GM12892 (cell line): Measurements from ENCODE around the gene TMCC2.

ENCODE experiments used
- POLR2A ChIP-seq: IDR thresholded peaks from 2 replicates; pipeline ENCODE4 v1.6.1; 2011; ENCODE audit warnings: low read depth, low read length, control low read depth
- POLR2AphosphoS5 ChIP-seq: IDR thresholded peaks from 2 replicates; pipeline ENCODE4 v1.6.1; 2011; ENCODE audit warnings: low read depth, low read length, control low read depth
- TAF1 ChIP-seq: IDR thresholded peaks from 2 replicates; pipeline ENCODE4 v1.6.1; 2011; ENCODE audit warnings: low read depth, mild to moderate bottlenecking, control low read depth, low read length, borderline replicate concordance

GRCh38 chr1:205259998-205260397 lies 32.3 kb downstream of the TMCC2 start:
- no peak for TF ChIP-seq POLR2A
- no peak for TF ChIP-seq POLR2AphosphoS5
- no peak for TF ChIP-seq TAF1
